HG02588 (cell line): ENCODE results near the gene KCNE3.

Experiments used
- ATAC-seq: cut with Tn5 transposase; IDR thresholded peaks from one replicate; pipeline ENCODE4 v1.9.1; 2021; ENCODE audit warnings: mild to moderate bottlenecking, moderate library complexity; ENCODE audit not compliant: unreplicated experiment

KCNE3 gene

DNA sequence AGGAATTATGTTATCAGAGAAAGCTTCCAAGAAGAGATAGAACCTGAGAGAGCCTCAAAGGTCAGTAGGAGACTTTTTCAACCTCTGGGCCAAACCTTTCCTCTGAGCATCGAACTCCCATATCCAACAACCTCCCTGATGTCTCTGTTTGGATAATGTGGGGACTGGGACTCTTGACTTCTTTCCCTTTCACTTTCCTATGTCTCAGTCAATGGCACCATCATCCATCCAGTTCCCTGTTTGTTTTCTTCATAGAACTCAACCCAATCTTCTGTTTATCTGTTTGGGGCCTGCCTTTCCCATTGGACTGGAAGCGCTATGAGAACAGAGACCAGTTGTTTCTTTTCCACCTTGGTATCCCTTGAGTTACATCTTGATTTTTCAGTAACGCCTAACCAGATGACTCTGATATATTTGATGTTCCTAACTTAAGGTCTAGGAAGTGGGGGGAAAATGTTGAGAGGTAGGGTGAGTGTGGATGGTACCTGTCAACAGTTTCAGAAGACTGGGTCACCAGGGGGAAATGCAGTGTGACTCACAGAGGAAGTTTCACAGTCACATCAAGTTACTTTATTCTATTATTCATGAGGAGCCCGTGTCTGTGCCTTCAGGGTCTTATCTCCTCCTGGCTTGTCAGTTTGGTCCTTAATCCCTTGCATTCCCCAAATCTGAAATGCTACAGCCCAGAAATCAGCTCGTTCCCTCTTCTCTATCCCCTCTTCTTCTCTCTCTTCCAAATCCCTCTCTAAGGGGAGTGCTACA is 4.5 kb upstream of the KCNE3 start:
- ATAC-seq: no peak

DNA sequence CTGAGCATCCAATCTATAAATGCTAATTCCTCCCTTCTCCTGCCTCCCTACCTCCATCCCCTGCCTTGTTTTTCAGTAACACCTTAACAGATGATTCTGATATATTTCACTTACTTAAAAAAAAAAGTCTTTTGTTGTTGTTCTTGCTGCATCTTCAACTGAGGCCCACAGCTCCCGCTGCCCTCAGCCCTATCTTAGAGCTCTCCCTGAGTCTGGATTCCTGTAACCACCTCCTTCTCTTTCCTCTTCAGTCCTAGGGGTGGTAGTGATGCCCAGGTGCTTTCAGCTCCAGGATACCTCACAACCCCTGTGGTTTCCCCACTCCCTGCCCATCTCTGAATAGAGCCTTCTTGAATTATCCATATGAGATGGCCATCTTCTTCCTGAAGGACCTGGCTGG is 3.7 kb upstream of the KCNE3 start:
- ATAC-seq: no peak

- no peak for ATAC-seq
Measured at GRCh38 chr11:74470526-74470925, 3.2 kb upstream of the KCNE3 start.

- ATAC-seq: no peak
Measured at GRCh38 chr11:74468936-74469335, 1.6 kb upstream of the KCNE3 start.

DNA sequence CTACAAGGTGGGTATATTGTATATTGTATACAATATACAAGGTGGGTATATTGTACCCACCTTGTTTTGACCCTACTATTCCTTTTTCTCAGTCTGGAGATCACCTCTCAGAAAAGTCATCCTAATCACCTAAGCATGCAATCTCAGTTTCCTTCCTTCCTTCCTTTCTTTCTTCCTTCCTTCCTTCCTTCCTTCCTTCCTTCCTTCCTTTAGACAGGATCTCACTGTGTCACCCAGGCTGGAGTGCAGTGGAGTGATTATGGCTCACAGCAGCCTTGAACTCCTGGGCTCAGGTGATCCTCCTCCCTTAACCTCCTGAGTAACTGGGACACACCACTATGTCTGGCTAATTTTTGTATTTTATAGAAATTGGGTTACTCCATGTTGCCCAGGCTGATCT is 1.2 kb upstream of the KCNE3 start:
- ATAC-seq: no peak

GRCh38 chr11:74468058-74468457 is 709 bp upstream of the KCNE3 start:
- ATAC-seq: no peak

DNA sequence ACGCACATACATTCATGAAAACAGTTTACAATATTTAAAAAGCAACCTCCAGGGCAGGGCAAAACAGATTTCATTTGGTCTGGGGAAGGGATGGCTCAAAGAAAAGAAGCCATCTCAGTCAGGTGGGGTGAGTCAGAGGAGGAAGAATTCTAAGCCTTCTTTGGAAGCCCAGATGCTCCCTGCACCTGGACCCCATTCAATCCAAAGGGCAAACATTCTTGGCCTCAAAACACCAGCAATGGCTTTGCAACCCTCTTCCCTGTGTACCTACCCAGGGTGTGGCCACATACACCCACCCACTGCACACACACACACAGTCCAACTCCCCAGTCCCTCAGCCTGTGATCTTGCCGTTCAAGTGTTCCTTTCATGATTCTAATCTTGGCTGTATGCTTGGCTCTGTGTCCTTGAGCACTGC is 2.0 kb downstream of the KCNE3 start:
- no peak for ATAC-seq

DNA sequence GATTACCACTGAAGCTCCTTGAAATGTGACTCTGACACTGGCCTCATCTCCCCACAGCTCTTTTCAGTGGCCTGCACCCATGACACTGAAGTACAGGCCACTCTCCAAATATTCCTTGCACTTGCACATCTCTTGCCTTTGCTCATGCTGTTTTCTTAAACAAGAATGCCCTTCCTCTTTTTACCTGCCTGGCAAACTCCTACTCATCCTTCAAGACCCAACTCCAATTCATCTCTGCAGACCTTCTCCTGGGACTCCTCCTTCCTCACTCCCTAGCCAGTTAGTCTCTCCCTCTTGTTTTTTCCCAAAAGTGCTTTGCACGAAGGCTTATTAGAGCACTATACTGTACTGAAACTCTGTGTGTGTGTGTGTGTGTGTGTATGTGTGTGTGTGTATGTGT is 2.6 kb downstream of the KCNE3 start:
- no peak for ATAC-seq

DNA sequence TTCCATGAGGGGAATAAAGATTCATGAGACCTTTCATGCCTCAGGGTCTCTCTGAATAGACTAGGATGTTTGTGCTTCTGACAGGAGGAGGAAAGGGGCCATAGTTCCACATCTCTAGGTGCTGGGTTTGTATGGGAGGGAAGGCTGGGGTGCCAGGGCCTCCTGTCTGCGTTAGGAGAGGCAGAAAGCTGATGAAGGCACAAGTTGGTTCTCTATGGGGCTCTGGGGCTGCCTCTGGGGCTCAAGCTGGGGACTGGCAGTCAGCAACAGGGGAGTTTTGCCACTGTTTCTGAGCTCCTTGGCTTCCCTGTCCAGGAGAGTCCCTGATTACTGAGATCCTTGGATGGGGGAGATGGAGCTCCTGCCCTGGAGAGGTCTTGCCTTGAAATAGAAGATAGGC is 4.1 kb downstream of the KCNE3 start:
- no peak for ATAC-seq

GRCh38 chr11:74462631-74463030 is 4.7 kb downstream of the KCNE3 start:
- ATAC-seq: no peak

GRCh38 chr11:74462009-74462408 is 5.3 kb downstream of the KCNE3 start:
- no peak for ATAC-seq

GRCh38 chr11:74460481-74461154 is 6.7 kb downstream of the KCNE3 start:
- no peak for ATAC-seq

GRCh38 chr11:74460065-74460464 is 7.3 kb downstream of the KCNE3 start:
- ATAC-seq: no peak

DNA sequence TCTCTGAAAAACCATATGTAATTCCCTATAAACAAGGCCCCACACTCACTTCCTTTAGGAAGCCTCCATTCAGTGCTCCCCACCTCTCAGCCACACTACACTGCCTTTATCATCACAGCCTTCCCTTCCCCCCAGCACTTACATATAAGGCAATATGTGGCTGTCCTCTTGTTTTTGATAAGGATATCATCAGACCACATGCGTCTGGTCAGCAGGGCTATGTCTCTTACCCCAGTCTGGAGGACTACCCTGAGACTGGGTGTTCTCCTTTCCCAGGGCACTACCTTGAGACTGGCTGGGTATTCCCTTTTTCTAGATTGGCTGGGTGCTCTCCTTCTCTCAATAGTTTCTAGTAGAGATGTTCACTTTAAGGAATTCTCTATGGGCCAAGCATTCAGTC is 7.8 kb downstream of the KCNE3 start:
- no peak for ATAC-seq

DNA sequence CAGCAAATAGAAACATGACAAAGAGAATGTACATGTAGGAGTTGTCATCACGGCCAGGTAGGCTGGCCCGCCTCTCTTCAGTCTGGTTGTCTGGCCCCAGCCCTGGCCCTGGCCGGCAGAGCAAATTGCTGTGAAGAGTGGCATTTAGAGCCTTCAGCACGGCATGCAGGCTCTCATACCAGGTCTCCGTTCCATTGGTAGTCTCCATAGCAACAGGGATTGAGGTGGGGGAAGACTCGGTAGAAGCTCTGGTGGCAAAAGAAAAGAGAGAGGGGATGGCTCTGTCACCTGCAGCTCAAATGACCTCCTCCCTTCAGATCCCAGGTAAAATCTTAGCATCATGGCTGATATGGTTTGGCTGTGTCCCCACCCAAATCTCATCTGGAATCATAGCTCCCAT is 10.0 kb downstream of the KCNE3 start:
- no peak for ATAC-seq

GRCh38 chr11:74453373-74453975 is 13.9 kb downstream of the KCNE3 start:
- no peak for ATAC-seq

DNA sequence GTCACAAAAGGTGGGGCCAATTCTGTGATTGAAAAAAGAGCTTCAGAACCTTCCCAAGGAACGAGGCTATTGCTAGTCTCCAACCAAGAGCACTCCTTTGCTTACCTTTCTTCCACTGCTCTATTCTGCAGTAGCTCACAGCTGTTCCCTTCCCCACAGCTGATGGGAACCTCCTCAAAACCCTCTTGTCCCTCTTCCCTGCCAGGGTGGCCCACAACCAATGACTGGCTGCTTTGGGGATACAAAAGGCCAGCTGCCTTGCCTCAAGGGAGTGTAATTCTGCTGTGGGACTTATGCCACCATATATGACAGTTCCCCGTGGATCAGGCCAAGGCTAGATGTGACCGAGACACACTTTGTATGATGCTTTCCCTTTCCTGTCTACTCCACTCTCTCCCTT is 15.0 kb downstream of the KCNE3 start:
- no peak for ATAC-seq

GRCh38 chr11:74450318-74450717 is 17.0 kb downstream of the KCNE3 start:
- ATAC-seq: no peak

DNA sequence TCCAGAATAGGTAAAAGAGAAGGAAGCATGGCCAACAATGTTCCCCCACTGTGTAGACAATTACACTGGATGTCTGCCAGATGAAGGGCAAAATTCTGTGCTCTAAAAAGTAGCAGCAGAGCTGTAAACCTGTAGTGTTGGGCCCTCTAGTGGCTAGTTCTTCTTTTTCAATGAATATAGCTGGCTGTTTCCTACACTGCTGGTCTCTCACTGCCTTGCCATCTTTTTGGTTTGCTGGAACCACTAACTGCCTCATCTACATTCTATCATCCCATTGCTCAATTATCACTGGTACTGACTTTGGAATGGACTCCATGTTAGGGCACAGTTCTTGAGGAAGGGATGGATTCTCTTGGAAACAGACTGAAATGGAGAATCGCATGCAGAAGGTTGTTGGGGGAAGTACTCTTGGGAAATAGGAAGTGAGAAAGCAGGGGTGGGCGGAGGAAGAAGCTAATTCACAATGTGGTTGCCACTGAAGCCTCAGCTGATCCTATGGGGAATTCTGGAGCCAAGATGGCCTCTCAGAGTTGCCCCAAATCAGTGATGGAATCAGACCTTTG is 17.9 kb downstream of the KCNE3 start:
- no peak for ATAC-seq

GRCh38 chr11:74447720-74448119 is 19.6 kb downstream of the KCNE3 start:
- no peak for ATAC-seq

DNA sequence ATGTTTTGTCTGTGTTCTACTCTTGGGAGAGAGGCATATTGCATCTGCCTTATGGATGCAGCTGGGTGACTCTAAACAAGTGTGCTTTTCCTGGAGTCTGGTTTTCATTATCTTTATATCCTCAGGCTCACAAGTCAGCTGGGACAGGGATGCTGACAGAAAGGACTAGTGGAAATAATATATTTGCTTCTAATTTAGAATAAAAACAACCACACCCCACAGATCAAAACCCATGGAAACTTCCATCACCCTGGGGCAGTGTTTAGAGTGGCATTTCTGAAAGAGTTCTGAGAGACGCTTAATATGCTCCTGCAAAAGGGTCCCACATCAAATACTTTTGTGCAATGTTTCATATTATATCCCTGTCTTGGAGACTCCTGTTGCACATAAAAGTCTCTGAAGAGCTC is 20.8 kb downstream of the KCNE3 start:
- no peak for ATAC-seq
